GM12878 (cell line): ENCODE data around the gene VEPH1. TPM values are rescaled to one million over a fixed set of nuclear protein-coding genes. Genes with fewer than 3 reads are reported as not detected.

ENCODE experiments used
- ATAC-seq: fragments of 200-7000 bp; cut with Tn5 transposase; 3 replicates; pipeline ENCODE4 v1.9.1; 2020; ENCODE audit warnings: mild to moderate bottlenecking, moderate library complexity
- BruUV-seq: library from RNA; stranded (reverse); fragments of 400-500 nt; replicated peaks from 2 replicates; lab custom pipeline; 2021; lab: Mats Ljungman, UMichigan
- CTCF ChIA-PET: fragments of 300-600 bp; sonication (Branson Sonifier 250); formaldehyde crosslinking; extraction: SDS; loops from one replicate; lab custom pipeline; 2021; ENCODE audit warnings: inconsistent platforms; lab: Yijun Ruan, JAX
- POLR2A ChIA-PET: fragments of 350-600 bp; formaldehyde crosslinking; extraction: SDS; loops from one replicate; lab custom pipeline; 2021; ENCODE audit warnings: inconsistent platforms; lab: Charles Lee
- RAD21 ChIA-PET: fragments of 300-600 bp; sonication (Branson Sonifier 250); formaldehyde crosslinking; loops from one replicate; lab custom pipeline; 2023; ENCODE audit warnings: antibody characterized with exemption; ENCODE audit not compliant: unreplicated experiment; lab: Charles Lee
- SMC1A ChIA-PET: fragments of 300-600 bp; sonication (Branson Sonifier 250); formaldehyde crosslinking; loops from one replicate; lab custom pipeline; 2023; ENCODE audit not compliant: unreplicated experiment, uncharacterized antibody; lab: Charles Lee
- DNase-seq: peaks from one replicate; pipeline ENCODE4 v3.0.0-alpha.2; 2011; ENCODE audit warnings: low read depth, low spot score
- FAIRE-seq: peaks from 3 replicates; lab custom pipeline; 2011; peaks lifted over from hg19 to GRCh38; lab: Jason Lieb, UNC
- H2AFZ ChIP-seq: 2 replicates; pipeline ENCODE4 v1.6.0; 2011; ENCODE audit warnings: low read depth, low read length, control low read depth; ENCODE audit not compliant: control insufficient read depth
- H3K27ac ChIP-seq: 2 replicates; pipeline ENCODE4 v1.5.1; 2011; ENCODE audit warnings: control low read depth; ENCODE audit not compliant: control insufficient read depth, insufficient read depth
- H3K27me3 ChIP-seq, 2 experiments: replicated peaks in 1 of 2; 2 replicates each; pipeline versions ENCODE4 v1.6.0 to v1.6.1; 2011; ENCODE audit warnings: low read length in 1 of 2; ENCODE audit not compliant: control insufficient read depth in 2 of 2, insufficient read depth in 2 of 2
- H3K36me3 ChIP-seq, 2 experiments: 2 replicates each; pipeline ENCODE4 v1.5.1; 2011; ENCODE audit warnings: low read length in 1 of 2; ENCODE audit not compliant: control insufficient read depth in 2 of 2, insufficient read depth in 2 of 2
- H3K4me1 ChIP-seq: 2 replicates; pipeline ENCODE4 v1.6.1; 2011; ENCODE audit warnings: mild to moderate bottlenecking, low read length, moderate library complexity, mixed read lengths; ENCODE audit not compliant: control insufficient read depth, insufficient read depth
- H3K4me2 ChIP-seq: 2 replicates; pipeline ENCODE4 v1.6.0; 2011; ENCODE audit warnings: control low read depth; ENCODE audit not compliant: control insufficient read depth, insufficient read depth
- H3K4me3 ChIP-seq: fragments of 200-600 bp; sonication (generic); 2 replicates; pipeline ENCODE4 v1.5.1; 2016
- H3K79me2 ChIP-seq: 2 replicates; pipeline ENCODE4 v1.6.0; 2011; ENCODE audit warnings: low read length; ENCODE audit not compliant: control insufficient read depth, insufficient read depth
- H3K9ac ChIP-seq: 2 replicates; pipeline ENCODE4 v1.8.0; 2011; ENCODE audit warnings: low read length, control low read depth, mixed read lengths; ENCODE audit not compliant: control insufficient read depth, insufficient read depth
- H3K9me3 ChIP-seq: replicated peaks from 3 replicates; pipeline ENCODE4 v1.5.1; 2011; ENCODE audit warnings: mild to moderate bottlenecking, low read length; ENCODE audit not compliant: control insufficient read depth, insufficient read depth
- H4K20me1 ChIP-seq: 2 replicates; pipeline ENCODE4 v1.6.0; 2011; ENCODE audit not compliant: control insufficient read depth, insufficient read depth
- ATF2 ChIP-seq: IDR thresholded peaks from 2 replicates; pipeline ENCODE4 v1.6.1; 2012; ENCODE audit warnings: low read length, inconsistent platforms
- BACH1 ChIP-seq: fragments of 450-650 bp; IDR thresholded peaks from 2 replicates; pipeline ENCODE4 v1.6.1; 2017; ENCODE audit warnings: mild to moderate bottlenecking, borderline replicate concordance
- IKZF1 ChIP-seq: fragments of 450-650 bp; conservative IDR thresholded peaks from 2 replicates; pipeline ENCODE4 v1.6.1; 2017; ENCODE audit warnings: antibody characterized with exemption, mild to moderate bottlenecking
- IKZF2 ChIP-seq, 2 experiments: fragments of 450-650 bp; IDR thresholded peaks; 2 replicates each; pipeline ENCODE4 v1.6.1; 2017; ENCODE audit warnings: mild to moderate bottlenecking in 2 of 2, moderate library complexity in 2 of 2
- REST ChIP-seq: IDR thresholded peaks from 2 replicates; pipeline ENCODE4 v1.6.1; 2012; ENCODE audit warnings: mild to moderate bottlenecking, low read depth, low read length
- TCF12 ChIP-seq: IDR thresholded peaks from 2 replicates; pipeline ENCODE4 v1.6.1; 2011; ENCODE audit warnings: low read depth, mild to moderate bottlenecking, low read length
- WGBS: methylation state at CpG from one replicate; pipeline ENCODE4 v1.1.6; 2016; ENCODE audit warnings: low lambda C conversion rate; ENCODE audit not compliant: insufficient replicate concordance, insufficient coverage; ENCODE audit errors: missing lambda C conversion rate; 5-methylcytosine and 5-hydroxymethylcytosine counted together
- in situ Hi-C: fragments of 300-500 bp; cut with MboI; formaldehyde crosslinking; loops from 9 replicates; pipeline ENCODE4 v1.14.3; 2018; ENCODE audit warnings: mixed read lengths
- intact Hi-C: fragments of 100-400 bp; cut with micrococcal nuclease; formaldehyde crosslinking; loops from one replicate; pipeline ENCODE4 v1.14.2; 2022; ENCODE audit not compliant: unreplicated experiment
- polyA plus RNA-seq, 11 experiments: library from polyadenylated mRNA; depleted of rRNA in 4 of 11; unstranded in 6 of 11; stranded (reverse) in 5 of 11; fragments of >200 nt; fragmentation: Nextera tagmentation in 4 of 11; fragmentation: Illumina TruSeq in 1 of 11; extraction: Ambion mirVana in 4 of 11; extraction: Trizol in 1 of 11; gene quantifications; 1 replicate in 1 of 11; 2 replicates in 10 of 11; pipeline versions ENCODE4 v1.2.1 to v1.2.3, GENCODE V29; 2011 to 2016; ENCODE audit warnings: inconsistent platforms in 2 of 11, missing spikeins in 2 of 11, low read depth in 1 of 11
- total RNA-seq, 4 experiments: library from RNA; depleted of rRNA in 3 of 4; stranded (reverse); fragments of >200 nt in 3 of 4; fragmentation: Illumina TruSeq in 1 of 4; extraction: Trizol in 1 of 4; gene quantifications; 2 replicates each; pipeline versions ENCODE4 v1.2.1 to v1.2.3, GENCODE V29; 2013 to 2021
- TF ChIP-seq, protein P1 (sequence below): fragments of 450-650 bp; IDR thresholded peaks from 2 replicates; pipeline ENCODE4 v1.6.1; 2017; ENCODE audit warnings: low read depth, mild to moderate bottlenecking, moderate library complexity

VEPH1 gene
- total and polyA plus RNA-seq, 10 of the 15 experiments (the other 5 are each of a cell fraction or from before 2014, with no cell fraction given) = 0.04 to 0.26 (median 0.17) TPM; not detected in 7

DNA sequence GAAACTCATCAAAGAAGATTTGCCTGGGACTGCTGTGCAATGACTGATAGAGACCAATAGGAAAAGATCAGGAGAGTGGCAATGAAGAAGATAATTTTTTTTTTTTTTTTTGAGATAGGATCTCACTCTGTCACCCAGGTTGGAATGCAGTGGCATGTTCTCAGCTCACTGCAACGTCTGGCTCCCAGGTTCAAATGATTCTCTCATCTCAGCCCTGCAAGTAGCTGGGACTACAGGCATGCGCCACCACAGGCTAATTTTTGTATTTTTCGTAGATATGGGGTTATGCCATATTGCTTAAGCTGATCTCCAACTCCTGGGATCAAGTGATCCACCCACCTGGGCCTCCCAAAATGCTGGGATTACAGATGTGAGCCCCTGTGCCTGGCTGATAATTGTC is 226.4 kb downstream of the VEPH1 start:
- RAD21 ChIA-PET = no interaction called here
- ATAC-seq = no peak
- TF ChIP-seq IKZF1 = no peak
- TF ChIP-seq, protein P1, sequence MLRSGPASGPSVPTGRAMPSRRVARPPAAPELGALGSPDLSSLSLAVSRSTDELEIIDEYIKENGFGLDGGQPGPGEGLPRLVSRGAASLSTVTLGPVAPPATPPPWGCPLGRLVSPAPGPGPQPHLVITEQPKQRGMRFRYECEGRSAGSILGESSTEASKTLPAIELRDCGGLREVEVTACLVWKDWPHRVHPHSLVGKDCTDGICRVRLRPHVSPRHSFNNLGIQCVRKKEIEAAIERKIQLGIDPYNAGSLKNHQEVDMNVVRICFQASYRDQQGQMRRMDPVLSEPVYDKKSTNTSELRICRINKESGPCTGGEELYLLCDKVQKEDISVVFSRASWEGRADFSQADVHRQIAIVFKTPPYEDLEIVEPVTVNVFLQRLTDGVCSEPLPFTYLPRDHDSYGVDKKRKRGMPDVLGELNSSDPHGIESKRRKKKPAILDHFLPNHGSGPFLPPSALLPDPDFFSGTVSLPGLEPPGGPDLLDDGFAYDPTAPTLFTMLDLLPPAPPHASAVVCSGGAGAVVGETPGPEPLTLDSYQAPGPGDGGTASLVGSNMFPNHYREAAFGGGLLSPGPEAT = no peak
- no peak for TF ChIP-seq IKZF2 (IDR thresholded peaks at IDR 0.05)
- TF ChIP-seq ATF2 = no peak
- TF ChIP-seq TCF12 = no peak
- TF ChIP-seq REST = no peak
- TF ChIP-seq BACH1 = no peak
- Histone ChIP-seq H3K36me3 (no peaks in the 10 kb centered on the region), H3K27me3 (no peaks in the 10 kb centered on the region), H4K20me1 (no peaks in the 10 kb centered on the region), H3K79me2 (no peaks in the 10 kb centered on the region), H3K4me2 (no peak overlapping the region), H3K9ac (no peak overlapping the region), H3K4me1 (no peaks in the 10 kb centered on the region), H3K9me3 (no peaks in the 10 kb centered on the region), H3K4me3 (no peak overlapping the region), H2AFZ (no peak overlapping the region), H3K27ac (no peak overlapping the region)
- 28% methylated on average over 3 of the region's 3 CpGs for WGBS
- no TSS peak for BruUV-seq
- CTCF ChIA-PET = no interaction called here
- FAIRE-seq = no peak
- DNase-seq = no peak
- intact Hi-C loops = no loop called here
- in situ Hi-C loops = no loop called here
- POLR2A ChIA-PET = interaction anchor here (0.5 kb wide), 1 partner anchor 1433 kb away, joined by 5 read pairs; no protein-coding TSS in a partner anchor
- SMC1A ChIA-PET = no interaction called here
